C4-2B (cell line): ENCODE data around the gene DLGAP1.
A peak's percentile ranks its signal among the peaks of the same experiment; 100 is the strongest.

Experiments used
- H3K27ac ChIP-seq: fragments of 450-650 bp; 2 replicates; pipeline ENCODE4 v1.5.1; 2017
- CTCF ChIP-seq: fragments of 450-650 bp; conservative IDR thresholded peaks from 2 replicates; pipeline ENCODE4 v1.5.1; 2017; ENCODE audit warnings: mild to moderate bottlenecking
- ZFX ChIP-seq: fragments of 450-650 bp; IDR thresholded peaks from 2 replicates; pipeline ENCODE4 v1.6.1; 2017

The DLGAP1 gene

GRCh38 chr18:4017480-4017879 lies 437.6 kb downstream of the DLGAP1 start:
- TF ChIP-seq ZFX (no peak), CTCF (peak; percentile 66)
- H3K27ac ChIP-seq = no peak overlapping the region

GRCh38 chr18:4016391-4017049 lies 438.6 kb downstream of the DLGAP1 start:
- no peak for TF ChIP-seq CTCF
- no peak for TF ChIP-seq ZFX
- H3K27ac ChIP-seq = no peak overlapping the region

DNA sequence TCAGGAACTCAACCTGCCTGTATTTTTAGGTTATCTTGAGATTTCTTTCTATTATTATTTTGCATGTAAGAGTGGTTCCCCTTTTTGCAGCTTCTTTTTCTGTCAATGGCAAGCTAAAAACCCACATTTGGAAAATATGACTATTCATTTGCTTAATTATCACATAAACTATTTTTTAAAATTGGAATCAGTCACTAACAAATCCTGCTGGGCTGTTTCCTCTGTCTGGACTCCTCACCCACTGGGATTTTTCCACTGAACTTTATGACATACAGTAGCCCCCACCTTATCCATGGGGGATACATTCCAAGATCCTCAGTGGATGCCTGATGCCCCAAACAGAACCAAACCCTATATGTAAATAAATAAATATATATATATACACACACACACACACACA lies 447.3 kb downstream of the DLGAP1 start:
- H3K27ac ChIP-seq = no peak overlapping the region
- TF ChIP-seq ZFX (no peak), CTCF (no peak)

- TF ChIP-seq ZFX = no peak
- no peak overlapping the region for H3K27ac ChIP-seq
Observed at GRCh38 chr18:4004183-4004829, 450.8 kb downstream of the DLGAP1 start.

- TF ChIP-seq ZFX (no peak), CTCF (peak; percentile 86)
- no peak overlapping the region for H3K27ac ChIP-seq
Observed at GRCh38 chr18:3998698-3999333, 456.3 kb downstream of the DLGAP1 start.

DNA sequence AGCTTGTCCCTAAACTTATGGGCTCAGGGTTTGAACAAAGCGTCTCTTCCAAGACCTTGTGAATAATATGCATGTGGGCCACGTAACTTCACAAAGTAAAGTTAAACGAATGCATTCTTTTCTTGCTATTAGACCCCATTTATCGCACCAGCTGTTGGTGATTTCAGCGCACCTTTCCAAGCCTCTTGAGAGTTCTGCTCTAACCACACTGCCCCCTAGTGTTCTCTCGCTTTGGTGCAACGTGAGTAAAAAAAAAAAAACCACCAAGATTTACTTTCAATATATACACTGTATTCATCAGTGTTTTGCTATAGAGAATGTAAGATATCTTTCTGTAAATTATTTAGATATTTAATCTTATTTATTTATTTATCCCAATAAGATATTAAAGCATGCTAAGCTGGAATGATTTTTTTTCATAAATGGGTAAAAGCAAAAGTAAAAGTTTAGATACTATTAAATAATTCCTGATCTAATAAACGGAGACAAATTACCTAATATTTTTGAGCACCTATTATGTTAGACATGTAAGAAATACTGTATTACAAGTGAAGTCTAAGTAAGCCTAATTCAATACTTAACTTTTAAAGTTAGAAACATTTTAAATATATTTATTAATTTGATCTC lies 459.5 kb downstream of the DLGAP1 start:
- TF ChIP-seq ZFX (no peak), CTCF (peak; percentile 95)
- H3K27ac ChIP-seq = no peak overlapping the region

- no peak for TF ChIP-seq ZFX
- TF ChIP-seq CTCF = no peak
Observed at GRCh38 chr18:3993941-3994687, 461.0 kb downstream of the DLGAP1 start.

More at GRCh38 chr18:3993941-3994687, 461.0 kb downstream of the DLGAP1 start:
- H3K27ac ChIP-seq = no peak overlapping the region
